Activated naive CD4-positive, alpha-beta T cell treated with anti-CD3 and anti-CD28 coated beads, Interleukin-2, amount 10 ng/mL, durations not matched to agents 7 days and 5 days (primary cell): ENCODE data around the gene PCLO.
"Not testable (repeated sequence)": the region's sequence is repeated elsewhere in the genome, so short reads cannot be mapped to it uniquely, and the experiment has no call there.

Experiments
- CTCF ChIA-PET: fragments of 350-600 bp; sonication (Branson Sonifier 250); formaldehyde crosslinking; loops from one replicate; lab custom pipeline; 2021; ENCODE audit warnings: antibody characterized with exemption; lab: Charles Lee
- DNase-seq: peaks from one replicate; pipeline ENCODE4 v3.0.0-alpha.2; 2020
- H3K27ac Mint-ChIP-seq: one replicate; pipeline ENCODE4 v1.8.0; 2021; ENCODE audit warnings: mild to moderate bottlenecking, moderate library complexity, mixed read lengths
- H3K27me3 Mint-ChIP-seq: one replicate; pipeline ENCODE4 v1.8.0; 2021; ENCODE audit warnings: mild to moderate bottlenecking, mixed read lengths
- H3K36me3 Mint-ChIP-seq: one replicate; pipeline ENCODE4 v1.8.0; 2021; ENCODE audit warnings: mixed read lengths
- H3K4me1 Mint-ChIP-seq: one replicate; pipeline ENCODE4 v1.8.0; 2021; ENCODE audit warnings: mixed read lengths
- H3K4me3 Mint-ChIP-seq: one replicate; pipeline ENCODE4 v1.8.0; 2021; ENCODE audit warnings: mild to moderate bottlenecking, moderate library complexity, mixed read lengths
- H3K9me3 Mint-ChIP-seq: one replicate; pipeline ENCODE4 v1.8.0; 2021; ENCODE audit warnings: mixed read lengths

Gene PCLO

DNA sequence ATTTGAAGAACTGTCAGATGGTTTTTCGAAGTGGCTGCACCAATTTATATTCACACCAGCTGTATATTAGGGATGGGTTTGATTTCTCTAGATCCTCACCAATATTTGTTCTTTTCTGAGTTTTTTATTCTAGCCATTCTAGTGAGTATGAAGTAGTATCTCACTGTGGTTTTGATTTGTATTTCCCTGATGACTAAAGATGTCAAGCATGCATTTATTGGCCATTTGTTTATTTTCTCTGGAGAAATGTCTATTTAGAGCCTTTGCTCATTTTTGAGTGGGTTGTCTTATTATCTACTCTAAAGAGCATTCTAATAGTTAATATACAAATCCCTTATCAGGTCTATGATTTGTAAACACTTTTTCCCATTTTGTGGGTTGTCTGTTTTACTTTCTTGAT lies 123.9 kb downstream of the PCLO start:
- no peak for DNase-seq
- no peaks in the 10 kb centered on the region for H3K36me3 Mint-ChIP-seq
- H3K27ac Mint-ChIP-seq: no peak overlapping the region
- H3K4me1 Mint-ChIP-seq: no peaks in the 10 kb centered on the region
- no peaks in the 10 kb centered on the region for H3K27me3 Mint-ChIP-seq
- H3K4me3 Mint-ChIP-seq: no peak overlapping the region
- no peaks in the 10 kb centered on the region for H3K9me3 Mint-ChIP-seq
- CTCF ChIA-PET: no interaction called here

DNA sequence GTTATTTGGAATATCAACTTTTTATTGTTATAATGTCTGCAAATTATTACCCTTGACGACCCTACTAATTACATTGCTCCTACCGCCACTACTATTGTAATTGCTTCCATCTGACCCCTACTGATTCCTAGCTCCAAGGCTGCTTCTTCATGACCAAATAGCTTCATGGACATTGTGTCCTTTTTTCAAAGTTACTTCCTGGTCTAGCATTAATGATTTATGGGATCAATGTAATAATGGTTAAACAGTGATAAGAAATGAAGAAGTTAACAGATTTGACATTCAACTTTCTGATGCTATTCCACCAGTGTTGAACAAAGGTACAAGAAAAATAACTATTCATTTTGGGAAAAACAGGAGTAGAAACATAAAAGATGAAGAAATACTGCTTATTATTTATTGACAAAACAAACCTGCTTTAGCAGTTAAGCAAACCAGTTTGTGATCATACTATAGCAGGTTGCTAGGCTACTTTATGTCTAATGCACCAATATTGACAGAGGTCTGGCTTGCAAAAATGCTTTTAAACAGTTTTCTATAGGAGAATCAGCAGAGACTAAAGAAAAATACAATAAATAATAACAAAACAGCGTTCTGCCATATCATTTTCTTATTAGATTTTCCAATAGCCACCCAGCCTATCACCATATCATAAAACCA lies 125.8 kb downstream of the PCLO start:
- no peak for DNase-seq
- no peak overlapping the region for H3K4me3 Mint-ChIP-seq
- H3K27me3 Mint-ChIP-seq: no peaks in the 10 kb centered on the region
- H3K9me3 Mint-ChIP-seq: no peaks in the 10 kb centered on the region
- H3K4me1 Mint-ChIP-seq: no peaks in the 10 kb centered on the region
- H3K36me3 Mint-ChIP-seq: no peaks in the 10 kb centered on the region
- H3K27ac Mint-ChIP-seq: no peak overlapping the region
- CTCF ChIA-PET: interaction anchor here (0.9 kb wide), 1 partner anchor 22 kb away, joined by 3 read pairs; no protein-coding TSS in a partner anchor

DNA sequence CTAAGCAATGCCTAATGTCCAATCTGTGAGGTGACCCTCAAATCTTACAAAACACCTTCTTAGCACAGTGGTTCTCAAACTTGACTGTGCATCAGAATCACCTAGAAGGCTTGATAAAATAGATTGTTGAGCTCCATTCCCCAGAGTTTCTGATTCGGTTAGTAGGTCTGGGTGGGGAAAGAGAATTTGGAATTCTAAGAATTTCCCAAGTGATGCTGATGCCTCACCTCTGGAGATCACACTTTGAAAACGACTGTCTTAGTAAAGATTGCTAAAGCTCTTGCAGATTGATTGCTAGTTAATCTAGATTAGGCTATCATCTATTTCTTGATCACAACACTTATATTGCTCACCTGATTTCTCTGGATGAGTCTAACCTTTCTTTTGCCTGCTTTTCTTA lies 126.6 kb downstream of the PCLO start:
- Mint-ChIP-seq H3K36me3 (no peaks in the 10 kb centered on the region), H3K9me3 (no peaks in the 10 kb centered on the region), H3K27ac (no peak overlapping the region), H3K27me3 (no peaks in the 10 kb centered on the region), H3K4me1 (no peaks in the 10 kb centered on the region), H3K4me3 (no peak overlapping the region)
- CTCF ChIA-PET: no interaction called here
- no peak for DNase-seq

DNA sequence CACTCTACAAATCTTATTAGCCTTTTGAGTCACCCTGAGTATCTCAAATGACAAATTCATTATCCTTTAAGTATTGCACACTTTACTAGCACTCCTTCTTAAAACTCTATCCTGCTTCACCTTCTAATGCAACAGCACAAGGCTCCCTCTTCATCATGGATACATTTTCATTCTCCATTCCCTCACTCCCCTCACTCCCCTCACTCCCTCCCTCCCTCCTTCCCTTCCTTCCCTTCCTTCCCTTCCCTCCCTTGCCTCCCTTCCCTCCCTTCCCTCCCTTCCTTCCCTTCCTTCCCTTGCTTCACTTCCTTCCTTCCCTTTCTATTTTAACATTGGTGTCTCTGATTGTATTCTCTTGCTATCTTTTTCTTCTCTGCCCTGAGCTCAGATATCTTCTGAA lies 130.5 kb downstream of the PCLO start:
- CTCF ChIA-PET: no interaction called here
- H3K4me1 Mint-ChIP-seq: no peaks in the 10 kb centered on the region
- no peaks in the 10 kb centered on the region for H3K9me3 Mint-ChIP-seq
- no peaks in the 10 kb centered on the region for H3K36me3 Mint-ChIP-seq
- DNase-seq: no peak
- no peak overlapping the region for H3K27ac Mint-ChIP-seq
- H3K4me3 Mint-ChIP-seq: no peak overlapping the region
- H3K27me3 Mint-ChIP-seq: no peaks in the 10 kb centered on the region

DNA sequence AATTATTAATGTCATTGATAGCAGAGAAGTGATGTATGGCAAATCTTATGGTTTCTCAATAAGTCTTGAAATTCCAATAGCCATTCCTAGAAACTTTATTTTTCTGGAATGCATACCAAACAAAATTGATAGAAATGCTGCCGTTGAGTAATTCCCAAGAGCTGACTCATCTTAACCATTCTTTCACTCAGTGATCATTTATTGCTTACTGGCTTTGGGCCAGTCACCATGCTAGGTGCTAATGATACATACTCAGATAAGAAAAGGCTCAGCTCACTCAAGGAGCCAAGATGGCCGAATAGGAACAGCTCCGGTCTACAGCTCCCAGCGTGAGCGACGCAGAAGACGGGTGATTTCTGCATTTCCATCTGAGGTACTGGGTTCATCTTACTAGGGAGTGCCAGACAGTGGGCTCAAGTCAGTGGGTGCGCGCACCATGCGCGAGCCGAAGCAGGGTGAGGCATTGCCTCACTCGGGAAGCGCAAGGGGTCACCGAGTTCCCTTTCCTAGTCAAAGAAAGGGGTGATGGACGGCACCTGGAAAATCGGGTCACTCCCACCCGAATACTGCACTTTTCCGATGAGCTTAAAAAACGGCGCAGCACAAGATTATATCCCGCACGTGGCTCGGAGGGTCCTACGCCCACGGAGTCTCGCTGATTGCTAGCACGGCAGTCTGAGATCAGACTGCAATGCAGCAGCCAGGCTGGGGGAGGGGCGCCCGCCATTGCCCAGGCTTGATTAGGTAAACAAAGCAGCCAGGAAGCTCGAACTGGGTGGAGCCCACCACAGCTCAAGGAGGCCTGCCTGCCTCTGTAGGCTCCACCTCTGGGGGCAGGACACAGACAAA lies 138.6 kb downstream of the PCLO start:
- not testable (repeated sequence) for H3K36me3 Mint-ChIP-seq, H3K9me3 Mint-ChIP-seq, H3K4me1 Mint-ChIP-seq, H3K4me3 Mint-ChIP-seq, H3K27me3 Mint-ChIP-seq, DNase-seq, H3K27ac Mint-ChIP-seq
- CTCF ChIA-PET: interaction anchor here (0.7 kb wide), 1 partner anchor 129 kb away, joined by 3 read pairs; no protein-coding TSS in a partner anchor

DNA sequence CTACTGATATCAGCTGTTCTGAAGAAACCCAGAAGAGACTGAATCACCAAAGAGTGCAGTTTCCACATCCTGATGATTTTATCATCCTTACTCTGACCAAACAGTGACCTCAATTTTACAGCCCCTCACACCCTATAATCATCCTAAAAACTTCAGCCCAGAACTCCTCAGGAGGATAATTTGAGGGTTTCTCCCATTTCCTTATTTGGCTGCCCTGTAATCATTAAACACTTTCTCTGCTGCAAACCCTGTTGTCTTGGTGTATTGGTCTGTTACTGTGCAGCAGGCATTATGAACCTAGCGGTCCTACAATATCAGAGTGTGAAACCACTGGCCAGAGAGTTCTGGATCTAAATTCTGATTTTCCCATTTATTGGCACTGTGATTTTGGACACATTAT lies 141.7 kb downstream of the PCLO start:
- DNase-seq: no peak
- Mint-ChIP-seq H3K36me3 (no peaks in the 10 kb centered on the region), H3K4me3 (no peak overlapping the region), H3K4me1 (no peaks in the 10 kb centered on the region), H3K27ac (no peak overlapping the region), H3K27me3 (no peaks in the 10 kb centered on the region), H3K9me3 (peaks cover 6% of the 10 kb centered on the region)
- CTCF ChIA-PET: no interaction called here

DNA sequence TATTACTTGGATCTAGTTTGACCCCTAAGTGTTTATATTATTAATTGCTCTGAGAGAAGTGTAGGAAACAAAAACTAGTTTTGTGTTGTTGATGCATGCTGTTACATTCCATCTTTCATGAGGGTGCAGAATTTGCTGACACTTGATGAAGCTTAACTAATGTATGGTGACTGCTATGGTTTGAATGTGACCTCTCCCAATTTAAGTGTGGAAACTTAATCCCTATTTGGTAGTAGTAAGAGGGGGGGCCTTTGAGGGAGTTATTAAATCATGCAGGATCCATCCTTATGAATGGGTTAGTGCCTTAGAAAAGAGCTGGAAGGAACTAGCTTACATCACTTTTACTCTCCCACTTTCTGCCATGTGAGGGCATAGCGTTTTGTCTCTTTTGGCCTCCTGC lies 142.5 kb downstream of the PCLO start:
- Mint-ChIP-seq H3K9me3 (peaks cover 6% of the 10 kb centered on the region), H3K4me1 (no peaks in the 10 kb centered on the region), H3K4me3 (no peak overlapping the region), H3K36me3 (no peaks in the 10 kb centered on the region), H3K27me3 (no peaks in the 10 kb centered on the region), H3K27ac (no peak overlapping the region)
- DNase-seq: no peak
- CTCF ChIA-PET: no interaction called here

DNA sequence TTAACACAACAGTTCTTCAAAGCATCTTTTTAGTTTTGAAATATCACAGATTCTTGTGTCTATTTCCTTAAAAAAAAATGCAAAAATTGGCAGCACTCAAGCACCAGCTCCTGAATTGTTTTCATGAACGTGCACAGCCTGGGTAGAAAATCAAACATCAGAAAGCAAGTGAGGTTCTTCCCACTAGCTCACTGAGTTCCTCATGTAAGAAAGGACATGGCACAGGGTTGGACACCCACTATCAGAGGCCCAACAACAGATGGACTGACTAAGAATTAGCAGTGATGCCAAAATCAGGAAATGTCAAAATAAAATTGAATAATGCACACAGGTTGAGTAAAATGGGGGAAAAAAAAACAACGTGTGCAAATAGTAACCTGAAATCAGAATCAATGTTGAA lies 146.8 kb downstream of the PCLO start:
- Mint-ChIP-seq H3K36me3 (no peaks in the 10 kb centered on the region), H3K9me3 (peaks cover 2% of the 10 kb centered on the region), H3K4me3 (no peak overlapping the region), H3K4me1 (no peaks in the 10 kb centered on the region), H3K27ac (no peak overlapping the region), H3K27me3 (no peaks in the 10 kb centered on the region)
- no peak for DNase-seq
- CTCF ChIA-PET: no interaction called here

DNA sequence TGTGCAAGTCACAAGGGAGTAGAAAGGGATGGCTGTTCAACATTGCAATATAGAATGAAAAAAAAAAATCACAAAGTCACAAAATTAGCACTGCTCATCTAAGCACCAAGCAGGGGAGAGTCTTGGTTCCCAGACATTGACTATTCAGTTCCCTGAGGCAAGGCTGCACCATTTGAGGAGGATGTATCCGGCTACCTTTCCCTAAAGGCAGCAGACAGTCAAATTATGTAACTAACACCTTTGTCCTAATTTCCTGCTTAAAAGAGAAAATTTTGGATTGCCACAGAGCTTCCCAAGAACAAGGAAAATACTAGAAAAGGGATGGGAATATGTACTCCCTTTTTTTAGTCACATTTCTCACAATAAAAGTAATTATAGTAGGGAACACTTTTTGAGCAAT lies 148.1 kb downstream of the PCLO start:
- Mint-ChIP-seq H3K36me3 (no peaks in the 10 kb centered on the region), H3K4me3 (no peak overlapping the region), H3K4me1 (no peaks in the 10 kb centered on the region), H3K27me3 (no peaks in the 10 kb centered on the region), H3K27ac (no peak overlapping the region), H3K9me3 (peaks cover 2% of the 10 kb centered on the region)
- CTCF ChIA-PET: no interaction called here
- DNase-seq: no peak

DNA sequence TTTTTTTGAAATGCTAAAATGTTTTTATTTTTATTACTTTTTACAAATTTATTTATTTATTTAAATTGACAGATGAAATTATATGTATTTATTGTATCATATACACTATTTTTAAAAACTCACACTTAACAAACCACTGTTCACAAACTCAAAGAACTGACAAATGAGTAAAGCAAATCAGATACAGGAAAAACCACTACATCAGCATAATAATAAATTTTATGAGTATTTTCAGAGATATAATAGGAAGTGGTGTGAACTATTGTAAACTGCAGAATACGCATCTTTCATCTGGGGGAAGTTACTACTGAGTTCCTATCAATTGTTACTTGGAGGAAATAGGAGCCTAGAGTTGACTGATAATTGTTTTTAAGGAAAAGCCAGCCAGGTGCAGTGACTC lies 150.7 kb downstream of the PCLO start:
- Mint-ChIP-seq H3K9me3 (peaks cover 2% of the 10 kb centered on the region), H3K27me3 (no peaks in the 10 kb centered on the region), H3K4me1 (no peaks in the 10 kb centered on the region), H3K27ac (no peak overlapping the region), H3K4me3 (no peak overlapping the region), H3K36me3 (no peaks in the 10 kb centered on the region)
- DNase-seq: no peak
- CTCF ChIA-PET: no interaction called here

DNA sequence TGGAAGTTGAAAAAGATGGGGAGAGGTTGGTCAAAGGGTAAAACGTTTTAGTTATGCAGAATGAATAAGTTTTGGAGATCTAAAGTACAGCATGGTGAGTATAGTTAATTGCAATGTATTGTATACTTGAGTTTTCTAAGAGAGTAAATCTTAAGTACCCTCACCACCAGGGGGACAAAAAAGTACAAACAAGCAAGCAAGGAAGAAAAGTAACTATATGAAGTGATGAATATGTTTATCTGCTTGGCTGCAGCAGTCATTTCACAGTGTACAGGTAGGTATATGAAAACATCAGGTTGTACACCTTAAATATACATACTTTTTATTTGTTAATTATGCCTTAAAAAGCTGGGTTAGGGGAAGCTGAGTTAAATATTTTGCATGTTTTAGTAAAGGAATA lies 157.3 kb downstream of the PCLO start:
- no peaks in the 10 kb centered on the region for H3K4me1 Mint-ChIP-seq
- no peak overlapping the region for H3K27ac Mint-ChIP-seq
- CTCF ChIA-PET: no interaction called here

DNA sequence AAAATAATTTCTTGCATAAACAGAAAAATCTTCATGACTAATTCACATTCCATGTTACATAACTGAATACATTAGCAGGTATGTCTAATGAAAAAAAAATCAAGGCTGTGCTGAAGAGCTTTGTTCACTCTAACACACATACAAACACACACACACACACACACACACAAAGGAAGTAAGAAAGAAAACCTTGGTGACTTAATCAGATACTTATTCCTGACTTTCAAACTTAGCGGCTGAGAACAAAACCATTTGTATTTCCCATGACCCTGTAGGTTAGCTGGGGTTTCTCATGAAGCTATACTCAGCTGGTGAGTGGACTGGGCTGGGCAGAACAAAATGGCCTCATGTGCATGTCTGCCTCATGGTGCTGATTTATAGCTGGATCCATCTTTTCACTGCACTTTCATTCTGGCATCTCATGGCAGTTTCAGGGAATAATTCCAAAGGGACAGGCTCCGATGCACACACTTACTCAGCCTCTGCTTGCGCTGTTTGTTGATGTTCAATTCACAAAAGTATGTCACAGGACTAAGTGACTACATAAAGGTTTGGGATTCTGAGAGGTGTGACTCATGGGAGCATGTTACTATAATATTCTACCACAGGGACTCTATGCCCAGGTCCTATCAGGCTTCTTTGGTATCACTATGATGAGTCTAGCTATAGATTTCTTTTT lies 161.2 kb downstream of the PCLO start:
- Mint-ChIP-seq H3K4me1 (no peaks in the 10 kb centered on the region), H3K4me3 (no peak overlapping the region), H3K9me3 (no peaks in the 10 kb centered on the region), H3K36me3 (no peaks in the 10 kb centered on the region), H3K27me3 (no peaks in the 10 kb centered on the region), H3K27ac (no peak overlapping the region)
- DNase-seq: no peak
- CTCF ChIA-PET: no interaction called here

More for the DNA sequence above, 157.3 kb downstream of the PCLO start:
- Mint-ChIP-seq H3K27me3 (no peaks in the 10 kb centered on the region), H3K9me3 (no peaks in the 10 kb centered on the region), H3K36me3 (no peaks in the 10 kb centered on the region), H3K4me3 (no peak overlapping the region)
- DNase-seq: no peak

DNA sequence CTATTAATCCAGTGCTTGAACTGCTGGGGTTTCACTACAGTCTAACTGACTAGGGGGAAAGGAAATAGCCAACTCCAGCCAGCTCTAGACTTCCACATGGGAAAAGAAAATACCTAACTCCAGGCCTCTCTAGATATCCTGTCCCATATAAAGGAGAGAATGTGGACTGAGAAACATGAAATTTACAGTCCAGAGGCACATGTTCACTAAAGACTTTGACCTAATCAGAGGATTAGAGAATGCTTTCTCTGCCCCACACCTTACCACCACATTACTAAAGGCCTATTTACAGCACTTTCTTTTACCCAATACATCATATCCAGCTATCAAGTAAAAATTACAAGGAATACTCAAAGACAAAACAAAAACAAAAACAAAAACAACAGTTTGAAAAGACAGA lies 164.2 kb downstream of the PCLO start:
- no peak for DNase-seq
- Mint-ChIP-seq H3K4me3 (no peak overlapping the region), H3K4me1 (no peaks in the 10 kb centered on the region), H3K9me3 (no peaks in the 10 kb centered on the region), H3K27me3 (no peaks in the 10 kb centered on the region), H3K36me3 (no peaks in the 10 kb centered on the region), H3K27ac (no peak overlapping the region)
- CTCF ChIA-PET: no interaction called here

DNA sequence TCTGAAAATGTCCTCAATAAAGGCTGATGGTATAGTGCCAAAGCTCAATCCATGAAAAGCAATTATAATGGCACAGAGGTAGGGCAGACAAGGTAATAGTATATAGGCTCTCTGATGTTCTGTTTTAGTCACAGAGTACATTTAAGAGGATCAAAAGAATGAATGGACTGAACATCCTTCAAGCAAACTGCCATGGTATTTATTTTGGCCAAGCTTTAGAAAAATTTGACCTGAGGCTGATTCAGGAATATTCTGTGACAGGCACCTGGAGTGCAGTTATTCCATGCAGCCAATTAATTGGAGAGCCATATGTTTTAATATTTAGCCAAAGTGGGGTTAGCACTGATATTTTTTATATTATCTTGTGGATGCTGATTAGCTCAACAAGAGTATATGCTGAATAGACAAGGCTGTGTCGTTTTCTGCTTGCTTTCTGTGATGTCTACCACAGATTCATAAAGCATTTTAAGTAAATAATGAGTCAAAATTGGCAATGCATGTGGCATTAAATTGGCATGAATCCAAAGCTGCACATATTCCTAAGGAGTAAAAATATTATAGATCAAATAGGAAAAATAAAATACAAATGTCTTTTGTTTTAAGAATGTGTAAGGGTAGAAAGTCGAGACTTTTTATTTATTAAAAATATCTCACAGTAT lies 177.4 kb downstream of the PCLO start:
- no peak for DNase-seq
- H3K4me1 Mint-ChIP-seq: no peaks in the 10 kb centered on the region
- no peaks in the 10 kb centered on the region for H3K27me3 Mint-ChIP-seq
- no peak overlapping the region for H3K4me3 Mint-ChIP-seq
- CTCF ChIA-PET: no interaction called here
- no peaks in the 10 kb centered on the region for H3K9me3 Mint-ChIP-seq
- no peaks in the 10 kb centered on the region for H3K36me3 Mint-ChIP-seq
- no peak overlapping the region for H3K27ac Mint-ChIP-seq
